Calu3 (cell line): Measurements from ENCODE around the gene CCDC181. TPM values are rescaled to one million over a fixed set of nuclear protein-coding genes. Genes with fewer than 3 reads are reported as not detected.
A peak's percentile ranks its signal among the peaks of the same experiment; 100 is the strongest.

Experiments
- BruUV-seq: library from RNA; stranded (reverse); fragments of 400-500 nt; replicated peaks from 2 replicates; lab custom pipeline; 2021; lab: Mats Ljungman, UMichigan
- CTCF ChIA-PET: fragments of 300-600 bp; sonication (Branson Sonifier 250); formaldehyde crosslinking; loops from one replicate; lab custom pipeline; 2022; ENCODE audit warnings: antibody characterized with exemption; lab: Charles Lee
- DNase-seq: peaks from one replicate; pipeline ENCODE4 v3.0.0; 2022
- H3K27ac Mint-ChIP-seq: one replicate; pipeline ENCODE4 v1.8.0; 2022; ENCODE audit warnings: mixed read lengths; ENCODE audit not compliant: unreplicated experiment
- H3K27me3 Mint-ChIP-seq: one replicate; pipeline ENCODE4 v1.8.0; 2022; ENCODE audit warnings: mixed read lengths; ENCODE audit not compliant: unreplicated experiment
- H3K36me3 Mint-ChIP-seq: one replicate; pipeline ENCODE4 v1.8.0; 2022; ENCODE audit warnings: mild to moderate bottlenecking, moderate library complexity, mixed read lengths; ENCODE audit not compliant: insufficient read depth, unreplicated experiment
- H3K4me1 Mint-ChIP-seq: one replicate; pipeline ENCODE4 v1.8.0; 2022; ENCODE audit warnings: mild to moderate bottlenecking, low read depth, mixed read lengths; ENCODE audit not compliant: unreplicated experiment
- H3K4me3 Mint-ChIP-seq: one replicate; pipeline ENCODE4 v1.8.0; 2022; ENCODE audit warnings: mild to moderate bottlenecking, low read depth, moderate library complexity, mixed read lengths; ENCODE audit not compliant: unreplicated experiment
- H3K9me3 Mint-ChIP-seq: one replicate; pipeline ENCODE4 v1.8.0; 2022; ENCODE audit warnings: low read depth, mixed read lengths; ENCODE audit not compliant: unreplicated experiment
- intact Hi-C: fragments of 100-400 bp; cut with micrococcal nuclease; formaldehyde crosslinking; loops from one replicate; pipeline ENCODE4 v1.10.0; 2022; ENCODE audit not compliant: unreplicated experiment
- total RNA-seq: library from RNA; stranded (reverse); gene quantifications from 2 replicates; pipeline ENCODE4 v1.2.3, GENCODE V29; 2022
- TF ChIP-seq, protein P1 (sequence below): fragments of 200-600 bp; IDR thresholded peaks from one replicate; pipeline ENCODE4 v1.8.0; 2022; ENCODE audit warnings: antibody characterized with exemption; ENCODE audit not compliant: unreplicated experiment

Gene CCDC181
- total RNA-seq, 1 experiment from 2014 or later = 0.64 TPM

DNA sequence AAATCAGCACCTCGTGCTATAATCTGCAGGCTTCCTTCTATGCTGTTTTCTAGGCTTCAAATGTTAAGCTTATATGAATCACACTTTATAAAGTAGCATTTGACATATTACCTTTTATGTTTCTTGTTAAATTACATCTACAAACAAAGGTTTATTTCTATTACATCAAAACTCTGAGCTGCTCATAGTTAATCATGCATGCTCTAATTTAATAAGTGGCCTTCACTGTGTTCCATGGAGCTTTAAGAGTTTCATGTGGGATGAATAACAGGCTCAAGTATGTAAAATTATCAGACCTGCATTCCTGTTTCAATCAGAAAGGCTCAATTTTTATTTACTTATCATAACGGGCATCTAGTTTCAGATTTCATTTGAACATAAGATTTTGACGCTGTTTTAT, 45.5 kb upstream of the CCDC181 start:
- CTCF ChIA-PET = interaction anchor here (0.6 to 1.5 kb wide), 4 partner anchors 13 to 222 kb away, joined by 3 to 5 read pairs (median 4); partner anchors contain the start of gene SLC19A2
- Mint-ChIP-seq H3K4me1 (no peaks in the 10 kb centered on the region), H3K9me3 (no peaks in the 10 kb centered on the region), H3K4me3 (no peak overlapping the region), H3K27ac (no peak overlapping the region), H3K27me3 (no peaks in the 10 kb centered on the region), H3K36me3 (peaks cover 25% of the 10 kb centered on the region)
- no TSS peak for BruUV-seq
- intact Hi-C loops = no loop called here
- no peak for DNase-seq
- TF ChIP-seq, protein P1, sequence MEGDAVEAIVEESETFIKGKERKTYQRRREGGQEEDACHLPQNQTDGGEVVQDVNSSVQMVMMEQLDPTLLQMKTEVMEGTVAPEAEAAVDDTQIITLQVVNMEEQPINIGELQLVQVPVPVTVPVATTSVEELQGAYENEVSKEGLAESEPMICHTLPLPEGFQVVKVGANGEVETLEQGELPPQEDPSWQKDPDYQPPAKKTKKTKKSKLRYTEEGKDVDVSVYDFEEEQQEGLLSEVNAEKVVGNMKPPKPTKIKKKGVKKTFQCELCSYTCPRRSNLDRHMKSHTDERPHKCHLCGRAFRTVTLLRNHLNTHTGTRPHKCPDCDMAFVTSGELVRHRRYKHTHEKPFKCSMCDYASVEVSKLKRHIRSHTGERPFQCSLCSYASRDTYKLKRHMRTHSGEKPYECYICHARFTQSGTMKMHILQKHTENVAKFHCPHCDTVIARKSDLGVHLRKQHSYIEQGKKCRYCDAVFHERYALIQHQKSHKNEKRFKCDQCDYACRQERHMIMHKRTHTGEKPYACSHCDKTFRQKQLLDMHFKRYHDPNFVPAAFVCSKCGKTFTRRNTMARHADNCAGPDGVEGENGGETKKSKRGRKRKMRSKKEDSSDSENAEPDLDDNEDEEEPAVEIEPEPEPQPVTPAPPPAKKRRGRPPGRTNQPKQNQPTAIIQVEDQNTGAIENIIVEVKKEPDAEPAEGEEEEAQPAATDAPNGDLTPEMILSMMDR = no peak

DNA sequence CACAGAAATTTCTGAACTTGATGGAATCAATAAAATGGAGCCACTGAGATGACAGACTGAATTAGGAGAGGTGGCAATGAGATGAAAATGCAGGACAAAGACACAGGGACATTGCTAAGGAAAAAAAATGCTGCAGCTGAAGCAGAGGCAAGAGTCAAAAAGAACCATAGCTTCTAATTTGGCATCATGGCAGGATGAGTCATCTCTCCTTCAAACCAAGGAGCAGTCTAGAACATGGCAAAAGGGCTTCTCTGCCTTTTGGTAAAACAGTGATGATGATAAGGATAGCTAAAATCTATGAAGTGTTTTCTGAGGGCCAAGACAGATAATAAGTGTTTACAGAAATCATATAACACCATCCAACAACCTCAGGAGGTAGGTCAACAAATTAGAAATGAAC, 41.7 kb upstream of the CCDC181 start:
- DNase-seq = no peak
- H3K9me3 Mint-ChIP-seq = no peaks in the 10 kb centered on the region
- no peak overlapping the region for H3K27ac Mint-ChIP-seq
- no peaks in the 10 kb centered on the region for H3K27me3 Mint-ChIP-seq
- H3K36me3 Mint-ChIP-seq = peaks cover 26% of the 10 kb centered on the region
- CTCF ChIA-PET = interaction anchor here (1.2 kb wide), 1 partner anchor 77 kb away, joined by 3 read pairs; no protein-coding TSS in a partner anchor
- no TSS peak for BruUV-seq
- TF ChIP-seq, protein P1 = no peak
- H3K4me3 Mint-ChIP-seq = no peak overlapping the region
- H3K4me1 Mint-ChIP-seq = no peaks in the 10 kb centered on the region
- intact Hi-C loops = loop anchor here (10.0 kb wide), 2 partner anchors 226 to 336 kb away; no protein-coding TSS in a partner anchor

DNA sequence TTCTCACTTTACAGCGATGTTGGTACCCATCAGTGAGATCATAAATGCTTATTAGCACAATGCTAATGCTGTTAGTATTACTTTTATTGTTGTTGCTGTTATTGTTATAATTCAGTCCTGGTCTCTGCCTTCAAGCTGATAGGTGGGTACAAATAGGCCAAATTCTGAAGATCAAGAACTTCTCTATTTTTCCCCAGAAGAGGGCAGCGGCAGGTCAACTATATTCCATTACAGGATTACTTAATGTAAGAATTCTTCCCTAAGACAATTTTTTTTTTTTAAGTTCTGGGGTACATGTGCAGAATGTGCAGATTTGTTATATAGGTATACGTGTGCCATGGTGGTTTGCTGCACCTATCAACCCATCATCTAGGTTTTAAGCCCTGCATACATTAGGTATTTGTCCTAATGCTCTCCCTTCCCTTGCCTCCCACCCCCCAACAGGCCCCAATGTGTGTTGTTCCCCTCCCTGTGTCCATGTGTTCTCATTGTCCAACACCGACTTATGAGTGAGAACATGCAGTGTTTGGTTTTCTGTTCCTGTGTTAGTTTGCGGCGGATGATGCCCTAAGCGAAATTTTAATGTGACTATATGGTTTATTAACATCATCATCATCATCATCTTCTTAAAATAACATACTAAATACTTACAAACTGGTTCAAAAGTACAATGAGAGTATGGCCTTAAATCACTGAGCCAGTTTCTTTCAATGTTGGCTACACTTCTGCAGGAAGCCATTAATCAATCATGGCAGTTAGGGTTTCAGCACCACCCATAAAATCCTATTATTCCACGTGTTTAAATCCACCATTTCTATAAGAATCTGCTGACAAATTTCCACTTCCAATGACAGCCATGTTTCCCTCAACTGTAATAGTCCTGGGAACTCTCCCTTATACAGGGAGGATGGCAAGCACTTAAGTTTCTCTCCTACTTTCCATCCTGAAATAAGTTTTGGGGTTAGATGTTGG, 39.3 kb upstream of the CCDC181 start:
- no TSS peak for BruUV-seq
- DNase-seq = peak; percentile 56
- no peaks in the 10 kb centered on the region for H3K27me3 Mint-ChIP-seq

DNA sequence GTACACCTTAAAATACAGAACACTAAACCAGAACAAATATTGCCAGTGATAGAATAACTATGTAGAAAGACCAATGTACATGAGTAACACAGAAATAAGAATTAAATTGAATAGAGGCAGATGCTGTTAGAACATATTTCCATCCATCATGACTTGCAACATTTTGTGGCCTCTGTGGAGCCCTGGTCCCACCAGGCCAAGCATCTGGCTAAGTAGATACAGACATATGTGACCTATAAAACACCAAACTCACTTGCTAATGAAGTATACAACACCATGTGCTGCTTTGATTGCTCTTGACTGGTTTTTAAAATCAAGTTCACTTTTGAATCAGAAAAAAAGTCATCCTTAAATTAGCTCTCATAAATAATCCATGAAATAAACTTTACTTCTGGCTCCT, 38.0 kb upstream of the CCDC181 start:
- BruUV-seq = no TSS peak
- Mint-ChIP-seq H3K27ac (no peak overlapping the region), H3K9me3 (no peaks in the 10 kb centered on the region), H3K27me3 (no peaks in the 10 kb centered on the region), H3K36me3 (peaks cover 23% of the 10 kb centered on the region), H3K4me3 (no peak overlapping the region), H3K4me1 (peaks cover 12% of the 10 kb centered on the region)
- TF ChIP-seq, protein P1 = no peak
- DNase-seq = no peak
- intact Hi-C loops = loop anchor here (10.0 kb wide), 2 partner anchors 230 to 340 kb away; no protein-coding TSS in a partner anchor
- CTCF ChIA-PET = no interaction called here

More for the DNA sequence above, 39.3 kb upstream of the CCDC181 start:
- intact Hi-C loops = loop anchor here (1.0 to 10.0 kb wide), 5 partner anchors 63 to 338 kb away; no protein-coding TSS in a partner anchor
- H3K36me3 Mint-ChIP-seq = peaks cover 20% of the 10 kb centered on the region
- no peak overlapping the region for H3K4me3 Mint-ChIP-seq
- no peaks in the 10 kb centered on the region for H3K9me3 Mint-ChIP-seq
- CTCF ChIA-PET = interaction anchor here (0.6 to 1.1 kb wide), 4 partner anchors 12 to 98 kb away, joined by 3 to 10 read pairs (median 5); no protein-coding TSS in a partner anchor
- TF ChIP-seq, protein P1 = peak; percentile 59
- H3K27ac Mint-ChIP-seq = no peak overlapping the region
- H3K4me1 Mint-ChIP-seq = peaks cover 2% of the 10 kb centered on the region
